ENCODE measurements around the gene NPC1. TPM values are rescaled to one million over a fixed set of nuclear protein-coding genes. Genes with fewer than 3 reads are reported as not detected.

NPC1 gene
- total and polyA plus RNA-seq, 5 experiments from 2014 or later = 5.0 to 38.8 (median 15.5) TPM

DNA sequence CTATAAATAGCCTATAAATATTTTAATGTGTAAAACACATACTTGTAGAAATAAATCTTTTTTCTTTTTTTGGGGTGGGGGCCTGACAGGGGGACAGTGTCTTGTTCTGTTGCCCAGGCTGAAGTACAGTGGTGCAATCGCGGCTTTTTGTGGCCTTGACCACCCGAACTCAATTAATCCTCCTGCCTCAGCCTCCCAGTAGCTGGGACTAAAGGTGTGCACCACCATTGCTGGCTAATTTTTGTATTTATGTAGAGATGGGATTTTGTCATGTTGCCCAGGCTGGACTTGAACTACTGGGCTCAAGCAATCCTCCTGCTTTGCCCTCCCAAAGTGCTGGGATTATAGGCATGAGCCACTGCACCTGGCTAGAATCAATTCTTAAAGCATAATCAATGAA, 37.6 kb downstream of the NPC1 start:
- DNase-seq (no peak), ATAC-seq (no peak)
- no peaks in the 10 kb centered on the region for H3K27me3 Mint-ChIP-seq
- H3K4me3 Mint-ChIP-seq = no peak overlapping the region
- H3K36me3 Mint-ChIP-seq = peaks cover 4 to 91% (median 18%) of the 10 kb centered on the region in 3 donors
- peak overlapping the region in 2 of 10 donors; percentile 10 to 71 for H3K27ac Mint-ChIP-seq
- peaks cover 0 to 4% (median 0%) of the 10 kb centered on the region in 4 donors for H3K4me1 Mint-ChIP-seq
- H3K9me3 Mint-ChIP-seq = no peaks in the 10 kb centered on the region
- POLR2A ChIA-PET = no interaction called here

DNA sequence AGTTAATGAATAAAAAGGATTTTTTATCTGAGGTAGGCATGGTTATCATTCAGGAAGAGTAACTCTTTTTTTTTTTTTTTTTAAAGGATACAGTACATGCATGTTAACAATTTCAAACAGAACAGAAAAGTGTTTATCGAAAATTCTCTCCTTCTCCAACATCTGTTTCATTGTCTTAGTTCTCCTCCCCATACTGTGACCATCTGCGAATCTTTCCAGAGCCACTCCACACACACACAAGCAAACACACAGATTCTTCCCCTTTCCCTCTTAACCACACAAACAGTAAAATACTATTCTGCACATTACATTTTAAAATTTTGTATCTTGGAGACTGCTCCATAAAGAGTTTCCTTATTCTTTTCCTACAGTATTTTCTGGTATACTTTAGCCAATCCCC, 38.0 kb downstream of the NPC1 start:
- H3K27ac Mint-ChIP-seq = peak overlapping the region in 2 of 10 donors; percentile 10 to 71
- no peak for DNase-seq
- H3K9me3 Mint-ChIP-seq = no peaks in the 10 kb centered on the region
- H3K4me1 Mint-ChIP-seq = peaks cover 0 to 4% (median 0%) of the 10 kb centered on the region in 4 donors
- no peaks in the 10 kb centered on the region for H3K27me3 Mint-ChIP-seq
- no peak overlapping the region for H3K4me3 Mint-ChIP-seq
- POLR2A ChIA-PET = no interaction called here
- H3K36me3 Mint-ChIP-seq = peaks cover 4 to 91% (median 18%) of the 10 kb centered on the region in 3 donors
- ATAC-seq = no peak

DNA sequence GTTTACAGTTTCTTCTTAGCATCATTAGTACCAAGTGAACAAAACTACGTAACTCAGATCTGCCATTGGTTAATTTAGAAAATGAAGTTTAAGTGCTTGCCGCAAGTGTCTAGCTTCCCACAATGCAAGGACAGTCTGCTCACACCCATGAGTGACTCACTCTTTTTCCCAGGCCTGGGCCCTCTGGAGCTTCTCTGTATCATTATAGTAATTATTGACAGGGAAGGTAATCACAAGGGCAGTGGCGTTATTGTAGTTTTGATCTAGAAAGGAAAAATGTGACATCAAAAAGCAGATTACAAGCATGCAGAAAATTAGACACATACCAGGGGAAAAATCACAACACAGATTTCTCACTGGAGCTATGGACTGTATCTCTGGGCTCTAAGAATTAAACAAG, 38.5 kb downstream of the NPC1 start:
- no peak for ATAC-seq
- Mint-ChIP-seq H3K9me3 (no peaks in the 10 kb centered on the region), H3K4me3 (no peak overlapping the region), H3K36me3 (peaks cover 4 to 91% (median 18%) of the 10 kb centered on the region in 3 donors), H3K27ac (peak overlapping the region in 2 of 10 donors; percentile 10 to 71), H3K4me1 (peaks cover 0 to 4% (median 0%) of the 10 kb centered on the region in 4 donors), H3K27me3 (no peaks in the 10 kb centered on the region)
- no peak for DNase-seq
- POLR2A ChIA-PET = no interaction called here

DNA sequence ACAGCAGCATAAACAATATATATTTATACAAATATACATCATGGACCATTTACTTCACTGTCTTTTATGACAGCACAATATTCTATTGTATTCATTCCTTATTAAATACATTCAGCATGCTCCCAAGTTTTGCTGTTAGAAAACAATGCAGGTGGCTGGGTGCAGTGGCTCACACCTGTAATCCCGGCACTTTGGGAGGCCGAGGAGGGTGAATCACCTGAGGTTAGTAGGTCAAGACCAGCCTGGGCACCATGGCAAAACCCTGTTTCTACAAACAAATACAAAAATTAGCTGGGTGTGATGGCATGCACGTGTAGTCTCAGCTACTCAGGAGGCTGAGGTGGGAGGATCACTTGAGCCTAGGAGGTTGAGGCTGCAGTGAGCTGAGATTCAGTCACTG, 39.0 kb downstream of the NPC1 start:
- Mint-ChIP-seq H3K4me1 (peaks cover 0 to 7% (median 5%) of the 10 kb centered on the region in 4 donors), H3K9me3 (no peaks in the 10 kb centered on the region), H3K27ac (peak overlapping the region in 1 of 10 donors; percentile 35), H3K4me3 (no peak overlapping the region), H3K27me3 (no peaks in the 10 kb centered on the region), H3K36me3 (peaks cover 4 to 91% (median 20%) of the 10 kb centered on the region in 3 donors)
- POLR2A ChIA-PET = no interaction called here
- ATAC-seq = no peak
- DNase-seq = no peak

DNA sequence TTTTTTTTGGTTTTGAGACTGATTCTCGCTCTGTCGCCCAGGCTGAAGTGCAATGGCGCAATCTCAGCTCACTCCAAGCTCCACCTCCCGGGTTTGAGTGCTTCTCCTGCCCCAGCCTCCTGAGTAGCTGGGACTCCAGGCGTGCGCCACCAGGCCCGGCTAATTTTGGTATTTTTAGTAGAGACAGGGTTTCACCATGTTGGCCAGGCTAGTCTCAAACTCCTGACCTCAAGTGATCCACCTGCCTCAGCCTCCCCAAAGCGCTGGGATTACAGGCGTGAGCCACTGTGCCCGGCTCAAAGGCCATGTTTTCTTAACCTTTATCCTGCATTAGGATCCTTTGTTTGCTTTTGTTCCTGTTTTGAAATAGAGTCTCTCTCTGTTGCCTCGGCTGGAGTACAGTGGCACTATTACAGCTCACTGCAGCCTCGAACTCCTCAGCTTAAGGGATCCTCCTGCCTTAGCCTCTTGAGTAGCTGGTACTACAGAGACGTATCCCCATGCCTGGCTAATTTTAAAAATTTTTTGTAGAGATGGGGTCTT, 41.0 kb downstream of the NPC1 start:
- H3K27ac Mint-ChIP-seq = peak overlapping the region in 2 of 10 donors; percentile 11 to 32
- H3K4me1 Mint-ChIP-seq = peaks cover 9 to 27% (median 20%) of the 10 kb centered on the region in 4 donors
- H3K9me3 Mint-ChIP-seq = no peaks in the 10 kb centered on the region
- no peaks in the 10 kb centered on the region for H3K27me3 Mint-ChIP-seq
- H3K4me3 Mint-ChIP-seq = no peak overlapping the region
- POLR2A ChIA-PET = no interaction called here
- no peak for DNase-seq
- H3K36me3 Mint-ChIP-seq = peaks cover 0 to 84% (median 15%) of the 10 kb centered on the region in 3 donors
- ATAC-seq = no peak

DNA sequence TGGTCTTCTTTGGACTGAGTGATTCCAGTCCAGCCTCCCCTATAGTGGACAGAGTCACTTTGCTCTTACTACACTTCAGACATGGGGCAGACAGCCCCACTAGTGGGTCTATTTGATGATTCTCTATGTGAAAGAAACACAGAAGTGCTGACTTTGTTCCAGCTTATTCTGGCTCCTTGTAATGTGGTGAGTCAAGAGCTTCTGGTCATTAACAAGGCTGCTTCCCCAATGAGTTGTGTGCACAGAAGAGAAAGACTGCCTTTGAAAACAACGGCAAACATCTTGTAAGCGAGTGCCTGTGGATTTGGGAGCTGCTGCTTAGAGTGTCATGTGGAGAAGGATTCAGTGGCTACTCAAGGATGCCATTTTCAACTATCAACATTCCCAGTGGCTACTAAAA, 43.8 kb downstream of the NPC1 start:
- Mint-ChIP-seq H3K27me3 (no peaks in the 10 kb centered on the region), H3K27ac (peak overlapping the region in 5 of 10 donors; percentile 1 to 48 (median 19)), H3K4me3 (no peak overlapping the region), H3K4me1 (peaks cover 11 to 41% (median 24%) of the 10 kb centered on the region in 4 donors), H3K9me3 (no peaks in the 10 kb centered on the region), H3K36me3 (peaks cover 0 to 88% (median 25%) of the 10 kb centered on the region in 3 donors)
- ATAC-seq (no peak), DNase-seq (no peak)
- POLR2A ChIA-PET = interaction anchor here (0.7 kb wide), 2 partner anchors 19 to 39 kb away, joined by 4 to 5 read pairs; no protein-coding TSS in a partner anchor

DNA sequence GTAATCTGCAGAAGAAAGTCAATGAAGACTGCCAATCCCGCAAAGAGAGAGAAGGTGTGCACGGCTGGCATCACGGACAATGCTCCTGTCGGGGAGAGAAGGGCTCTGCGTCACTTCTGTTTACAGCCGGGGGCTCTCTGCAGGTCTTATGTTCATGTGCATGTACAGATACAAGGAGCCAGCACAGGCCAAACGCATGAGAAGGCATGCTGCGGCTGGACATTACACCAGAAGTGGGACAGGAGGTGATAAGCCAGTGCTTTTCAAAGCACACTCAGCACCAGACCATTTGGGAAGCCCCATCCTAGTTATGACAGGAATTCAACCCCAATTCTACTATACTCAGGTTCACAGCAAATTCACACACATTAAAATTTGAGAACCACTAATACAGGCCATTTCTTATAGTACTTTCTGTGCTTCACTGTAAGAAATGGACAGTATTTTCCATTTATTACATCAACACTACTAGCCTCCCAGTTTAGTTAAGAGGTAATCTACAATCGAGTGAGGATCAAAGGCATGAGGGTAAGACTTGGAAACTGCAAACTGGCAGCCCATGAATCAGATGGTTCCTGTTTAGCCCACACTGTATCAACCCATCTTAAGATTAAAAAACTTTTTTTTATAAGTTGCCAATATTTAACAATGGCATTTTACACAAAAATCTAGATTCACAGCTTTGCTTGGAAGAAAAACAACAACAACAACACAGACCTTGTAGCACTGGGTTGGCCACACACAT, 44.8 kb downstream of the NPC1 start:
- ATAC-seq (no peak), DNase-seq (no peak)
- Mint-ChIP-seq H3K36me3 (peaks cover 0 to 86% (median 26%) of the 10 kb centered on the region in 3 donors), H3K9me3 (no peaks in the 10 kb centered on the region), H3K4me1 (peaks cover 11 to 40% (median 24%) of the 10 kb centered on the region in 4 donors), H3K4me3 (peak overlapping the region in 5 of 10 donors; percentile 13 to 49 (median 30)), H3K27me3 (no peaks in the 10 kb centered on the region), H3K27ac (peak overlapping the region in 9 of 10 donors; percentile 22 to 87 (median 66))
- POLR2A ChIA-PET = no interaction called here

DNA sequence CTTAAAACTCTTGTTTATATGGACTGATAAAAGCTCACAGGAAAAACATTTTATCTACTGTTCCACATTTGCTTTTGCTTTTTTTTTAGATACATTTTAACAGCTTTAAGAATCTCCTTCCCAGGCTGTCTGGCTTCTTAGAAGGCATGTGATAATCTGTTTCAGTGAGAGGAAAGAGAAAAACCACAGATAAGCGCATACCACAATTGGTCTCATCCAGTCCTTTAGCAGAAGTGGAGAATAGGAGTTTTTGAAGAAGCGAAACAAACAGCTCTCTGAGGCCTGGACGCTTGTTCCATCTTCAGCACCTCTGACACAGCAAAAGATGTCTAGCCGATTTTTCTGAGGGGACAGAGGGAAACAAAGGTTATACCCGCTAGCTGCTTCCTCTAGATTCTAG, 45.4 kb downstream of the NPC1 start:
- Mint-ChIP-seq H3K36me3 (peaks cover 0 to 87% (median 26%) of the 10 kb centered on the region in 3 donors), H3K27me3 (no peaks in the 10 kb centered on the region), H3K4me3 (peak overlapping the region in 6 of 10 donors; percentile 13 to 49 (median 34)), H3K27ac (peak overlapping the region; percentile 22 to 87 (median 64)), H3K9me3 (no peaks in the 10 kb centered on the region), H3K4me1 (peaks cover 11 to 37% (median 24%) of the 10 kb centered on the region in 4 donors)
- POLR2A ChIA-PET = no interaction called here
- peak in 1 of 10 donors; percentile 13 for DNase-seq
- ATAC-seq = peak in 1 of 2 donors; percentile 52

DNA sequence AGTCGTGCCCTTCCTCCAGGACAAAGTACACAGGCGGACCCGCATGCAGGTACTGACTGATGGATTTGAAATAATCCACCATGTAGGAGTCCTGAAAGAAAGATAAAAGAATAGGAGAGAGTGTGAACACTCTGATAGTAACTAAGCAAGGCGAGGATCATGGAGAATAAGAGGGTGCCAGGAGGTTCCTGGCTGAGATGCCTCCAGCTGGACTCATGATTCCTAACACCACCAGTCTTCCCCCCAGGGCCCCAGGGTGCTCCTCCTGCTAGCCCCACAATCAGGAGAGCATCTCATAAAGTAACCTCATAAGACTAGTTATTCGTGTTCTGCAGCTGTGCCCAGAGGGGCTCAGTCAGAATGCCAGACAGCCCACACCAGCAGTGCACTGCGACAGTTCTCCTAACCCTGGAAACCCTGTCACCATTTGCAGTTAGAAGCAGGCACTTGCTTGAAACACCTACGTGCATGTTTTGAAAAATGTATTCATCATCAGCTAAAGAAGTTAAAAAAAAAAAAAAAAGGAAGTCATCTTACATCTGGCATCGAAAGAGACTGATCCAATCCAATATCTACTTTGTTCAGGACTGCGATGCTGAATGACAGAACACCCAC, 46.3 kb downstream of the NPC1 start:
- H3K9me3 Mint-ChIP-seq = no peaks in the 10 kb centered on the region

DNA sequence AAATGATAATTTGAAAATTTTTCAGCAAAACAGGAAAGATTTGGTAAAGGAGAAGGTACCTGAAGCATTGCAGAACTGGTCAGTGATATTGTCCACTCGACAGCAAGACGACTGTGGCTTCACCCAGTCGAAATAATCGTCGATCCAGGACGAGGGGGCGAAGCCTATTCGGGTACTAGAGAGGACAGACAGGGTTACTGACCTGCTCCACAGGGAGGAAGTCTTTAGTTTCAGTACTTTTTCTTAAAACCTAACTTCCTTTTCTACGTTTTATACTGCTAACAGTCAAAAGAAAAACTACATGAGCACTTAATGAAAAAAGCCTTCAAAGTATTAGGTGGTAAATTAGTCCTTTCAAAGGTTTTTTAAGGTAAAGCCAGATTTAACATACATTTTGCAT, 47.0 kb downstream of the NPC1 start:
- peaks cover 0 to 87% (median 25%) of the 10 kb centered on the region in 3 donors for H3K36me3 Mint-ChIP-seq
- H3K27me3 Mint-ChIP-seq = no peaks in the 10 kb centered on the region
- no peak for DNase-seq
- H3K4me3 Mint-ChIP-seq = no peak overlapping the region
- H3K27ac Mint-ChIP-seq = peak overlapping the region in 1 of 10 donors; percentile 66
- no peaks in the 10 kb centered on the region for H3K9me3 Mint-ChIP-seq
- peaks cover 11 to 37% (median 24%) of the 10 kb centered on the region in 4 donors for H3K4me1 Mint-ChIP-seq
- no peak for ATAC-seq
- POLR2A ChIA-PET = no interaction called here

More for the DNA sequence above, 46.3 kb downstream of the NPC1 start:
- Mint-ChIP-seq H3K4me1 (peaks cover 11 to 37% (median 24%) of the 10 kb centered on the region in 4 donors), H3K27ac (peak overlapping the region in 8 of 10 donors; percentile 11 to 81 (median 56)), H3K27me3 (no peaks in the 10 kb centered on the region), H3K36me3 (peaks cover 0 to 87% (median 29%) of the 10 kb centered on the region in 3 donors), H3K4me3 (peak overlapping the region in 2 of 10 donors; percentile 9 to 22)
- DNase-seq (no peak), ATAC-seq (no peak)
- POLR2A ChIA-PET = interaction anchor here (0.7 kb wide), 1 partner anchor 70 kb away, joined by 4 read pairs; no protein-coding TSS in a partner anchor

DNA sequence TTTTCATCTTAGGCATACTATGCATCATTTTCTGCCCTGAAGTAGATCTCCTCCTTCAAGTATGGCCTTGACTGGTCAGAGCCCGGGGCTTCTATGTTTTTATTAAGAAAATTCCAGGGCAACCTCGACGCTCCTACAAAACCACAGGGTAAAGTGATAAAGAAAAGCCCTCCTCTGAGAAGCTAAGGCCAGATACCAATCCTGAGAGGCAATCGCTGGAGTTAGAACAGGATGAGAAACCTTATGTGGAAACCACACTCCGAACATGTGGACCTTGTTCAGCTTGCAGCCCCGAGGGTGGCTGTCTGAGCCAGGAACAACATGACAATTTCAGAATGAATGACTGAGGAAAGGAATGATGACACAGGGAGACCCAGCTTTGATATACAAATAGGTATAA, 47.4 kb downstream of the NPC1 start:
- POLR2A ChIA-PET = no interaction called here
- DNase-seq (no peak), ATAC-seq (no peak)
- Mint-ChIP-seq H3K27me3 (no peaks in the 10 kb centered on the region), H3K9me3 (no peaks in the 10 kb centered on the region), H3K4me3 (no peak overlapping the region), H3K27ac (peak overlapping the region in 4 of 10 donors; percentile 16 to 66 (median 34)), H3K4me1 (peaks cover 11 to 37% (median 24%) of the 10 kb centered on the region in 4 donors), H3K36me3 (peaks cover 0 to 86% (median 22%) of the 10 kb centered on the region in 3 donors)

DNA sequence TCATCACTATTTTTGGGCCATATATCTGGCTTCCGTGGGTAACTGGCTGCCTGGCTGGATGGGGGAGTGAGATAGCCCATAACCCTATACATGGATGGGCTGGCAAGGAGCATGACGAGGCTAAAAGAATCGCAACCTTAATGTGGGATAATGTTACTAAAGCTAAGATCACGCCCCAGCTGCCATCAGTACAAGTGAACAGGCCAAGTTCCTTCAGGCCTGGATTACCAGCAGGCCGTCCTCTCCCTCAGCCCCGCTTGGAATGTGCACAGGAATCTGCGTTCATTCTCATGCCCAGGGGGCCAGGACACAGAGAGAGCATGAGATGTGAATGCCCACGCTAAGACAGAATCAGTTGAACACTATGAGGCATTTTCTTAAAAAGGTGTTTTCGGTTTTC, 48.3 kb downstream of the NPC1 start:
- ATAC-seq (no peak), DNase-seq (no peak)
- Mint-ChIP-seq H3K27ac (no peak overlapping the region), H3K4me3 (no peak overlapping the region), H3K4me1 (peaks cover 11 to 37% (median 24%) of the 10 kb centered on the region in 4 donors), H3K9me3 (no peaks in the 10 kb centered on the region), H3K27me3 (no peaks in the 10 kb centered on the region), H3K36me3 (peaks cover 0 to 85% (median 22%) of the 10 kb centered on the region in 3 donors)
- POLR2A ChIA-PET = no interaction called here

DNA sequence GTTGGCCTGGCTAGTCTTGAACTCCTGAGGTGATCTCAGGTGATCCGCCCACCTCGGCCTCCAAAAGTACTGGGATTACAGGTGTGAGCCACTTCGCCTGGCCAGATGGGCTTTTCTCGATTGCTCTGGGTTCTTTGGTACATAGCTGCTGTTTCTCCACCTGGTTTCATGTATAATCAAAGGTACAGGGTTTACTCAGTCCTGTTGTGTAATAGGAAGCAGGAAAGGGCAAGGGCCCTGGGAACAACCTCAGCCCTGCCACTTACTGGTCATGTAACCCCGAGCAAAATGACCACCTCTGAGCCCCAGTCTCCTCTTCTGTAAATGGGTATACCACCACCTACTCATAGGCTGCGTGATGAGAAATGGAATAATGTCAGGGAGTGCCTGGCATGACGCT, 49.0 kb downstream of the NPC1 start:
- no peak for ATAC-seq
- peaks cover 11 to 34% (median 19%) of the 10 kb centered on the region in 4 donors for H3K4me1 Mint-ChIP-seq
- POLR2A ChIA-PET = no interaction called here
- no peak for DNase-seq
- peak overlapping the region in 2 of 10 donors; percentile 6 to 79 for H3K27ac Mint-ChIP-seq
- no peaks in the 10 kb centered on the region for H3K9me3 Mint-ChIP-seq
- peaks cover 0 to 86% (median 24%) of the 10 kb centered on the region in 3 donors for H3K36me3 Mint-ChIP-seq
- no peak overlapping the region for H3K4me3 Mint-ChIP-seq
- H3K27me3 Mint-ChIP-seq = no peaks in the 10 kb centered on the region
